PFSK-1 (cell line): ENCODE data around the gene NRXN3.

Source experiments
- POLR2AphosphoS5 ChIP-seq: IDR thresholded peaks from 2 replicates; pipeline ENCODE4 v1.6.1; 2012; ENCODE audit warnings: low read depth, mild to moderate bottlenecking, control low read depth, low read length, moderate library complexity
- SIN3A ChIP-seq: IDR thresholded peaks from 2 replicates; pipeline ENCODE4 v1.6.1; 2012; ENCODE audit warnings: mild to moderate bottlenecking, low read length, moderate library complexity, borderline replicate concordance; ENCODE audit not compliant: insufficient read depth

GRCh38 chr14:78238141-78238540 is 68.0 kb downstream of the NRXN3 start:
- TF ChIP-seq POLR2AphosphoS5: no peak
- TF ChIP-seq SIN3A: no peak
